ENCODE results near the gene NFATC2. TPM values are rescaled to one million over a fixed set of nuclear protein-coding genes. Genes with fewer than 3 reads are reported as not detected.

NFATC2 gene
- total and polyA plus RNA-seq, 8 donors, result 5.3 to 12.3 (median 8.5) TPM

GRCh38 chr20:51412333-51412871 is 130.1 kb downstream of the NFATC2 start:
- no peak for TF ChIP-seq CTCF (IDR thresholded peaks at IDR 0.05)
- ATAC-seq (peak; percentile 45), DNase-seq (no peak)
- Histone ChIP-seq H3K27me3 (no peaks in the 10 kb centered on the region), H3K4me3 (no peak overlapping the region), H3K4me1 (peaks cover 0 to 7% of the 10 kb centered on the region in 2 donors), H3K9me3 (no peaks in the 10 kb centered on the region), H3K27ac (no peak overlapping the region), H3K36me3 (no peaks in the 10 kb centered on the region)
- intact Hi-C loops (cut with DNase I), result no loop called here

GRCh38 chr20:51411870-51412269 is 130.6 kb downstream of the NFATC2 start:
- intact Hi-C loops (cut with DNase I), result no loop called here
- Histone ChIP-seq H3K27me3 (no peaks in the 10 kb centered on the region), H3K9me3 (no peaks in the 10 kb centered on the region), H3K36me3 (no peaks in the 10 kb centered on the region), H3K4me1 (peaks cover 0 to 3% of the 10 kb centered on the region in 2 donors), H3K4me3 (no peak overlapping the region), H3K27ac (no peak overlapping the region)
- ATAC-seq, result no peak
- no peak for DNase-seq
- TF ChIP-seq CTCF (IDR thresholded peaks at IDR 0.05), result no peak

- H3K27me3 ChIP-seq, result no peaks in the 10 kb centered on the region
- no peaks in the 10 kb centered on the region for H3K9me3 ChIP-seq
- DNase-seq (no peak), ATAC-seq (no peak)
- H3K36me3 ChIP-seq, result no peaks in the 10 kb centered on the region
- intact Hi-C loops (cut with DNase I), result no loop called here
- H3K4me3 ChIP-seq, result no peak overlapping the region
- no peak overlapping the region for H3K27ac ChIP-seq
- peaks cover 0 to 3% of the 10 kb centered on the region in 2 donors for H3K4me1 ChIP-seq
- no peak for TF ChIP-seq CTCF (IDR thresholded peaks at IDR 0.05)
These were observed 131.8 kb downstream of the NFATC2 start for GRCh38 chr20:51410586-51411325.

- Histone ChIP-seq H3K4me3 (no peak overlapping the region), H3K4me1 (peaks cover 0 to 3% of the 10 kb centered on the region in 2 donors), H3K36me3 (no peaks in the 10 kb centered on the region), H3K27ac (no peak overlapping the region), H3K9me3 (no peaks in the 10 kb centered on the region), H3K27me3 (no peaks in the 10 kb centered on the region)
- no peak for TF ChIP-seq CTCF (IDR thresholded peaks at IDR 0.05)
- DNase-seq, result no peak
- no peak for ATAC-seq
- intact Hi-C loops (cut with DNase I), result no loop called here
These were observed 133.2 kb downstream of the NFATC2 start for GRCh38 chr20:51409192-51409880.

Data from left lung (tissue), 10 donors.